Measurements from ENCODE around the gene COQ5. TPM values are rescaled to one million over a fixed set of nuclear protein-coding genes. Genes with fewer than 3 reads are reported as not detected.

The COQ5 gene
- total and polyA plus RNA-seq, 4 donors: 25.0 to 33.6 (median 30.6) TPM

DNA sequence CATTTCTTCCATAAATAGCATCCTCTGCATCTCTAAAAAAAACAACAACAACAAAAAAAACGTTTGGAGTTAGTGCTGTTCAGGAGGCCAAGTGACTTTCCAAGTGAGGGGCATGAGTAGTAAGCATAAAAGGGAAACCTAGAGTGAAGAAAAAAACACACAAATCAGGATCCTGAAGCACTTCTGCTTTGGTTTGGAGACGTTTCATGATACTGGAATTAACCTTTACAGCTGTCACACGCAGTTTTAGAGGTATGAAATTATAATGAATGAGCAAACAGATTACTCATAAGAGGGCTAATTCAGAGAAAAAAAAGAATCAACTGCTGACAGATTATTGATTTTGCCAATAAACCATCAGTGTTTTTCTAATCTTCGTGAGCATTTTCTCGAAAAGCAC, 63.2 kb downstream of the COQ5 start:
- no peak for DNase-seq (ENCODE audit: low spot score)
- Histone ChIP-seq H3K9ac (ENCODE audit: low read depth in 1 of 2, low read length in 2 of 2) (no peak overlapping the region), H3K4me1 (ENCODE audit: control insufficient read depth in 4 of 4, insufficient read depth in 4 of 4, low read length in 3 of 4) (peaks cover 0 to 29% (median 17%) of the 10 kb centered on the region in 4 donors), H3K27me3 (ENCODE audit: control insufficient read depth in 4 of 4, insufficient read depth in 4 of 4, low read length in 3 of 4) (no peaks in the 10 kb centered on the region), H3K9me3 (ENCODE audit: control insufficient read depth in 4 of 4, low read length in 3 of 4) (no peaks in the 10 kb centered on the region), H3K4me3 (ENCODE audit: low read depth in 1 of 3, low read length in 3 of 3) (no peak overlapping the region), H3K27ac (ENCODE audit: low read depth in 1 of 2, low read length in 2 of 2) (no peak overlapping the region), H3K36me3 (ENCODE audit: control insufficient read depth in 4 of 4, insufficient read depth in 3 of 4, low read depth in 1 of 4, low read length in 3 of 4) (peaks cover 2 to 52% (median 44%) of the 10 kb centered on the region in 4 donors)
- TF ChIP-seq GABPA (IDR thresholded peaks at IDR 0.05 in 1 of 2, conservative IDR thresholded peaks at IDR 0.05 in 1 of 2) (no peak), RAD21 (IDR thresholded peaks at IDR 0.05) (no peak), YY1 (IDR thresholded peaks at IDR 0.05) (no peak), FOXA2 (IDR thresholded peaks at IDR 0.05) (no peak)
- TF ChIP-seq, protein P1, sequence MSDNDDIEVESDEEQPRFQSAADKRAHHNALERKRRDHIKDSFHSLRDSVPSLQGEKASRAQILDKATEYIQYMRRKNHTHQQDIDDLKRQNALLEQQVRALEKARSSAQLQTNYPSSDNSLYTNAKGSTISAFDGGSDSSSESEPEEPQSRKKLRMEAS (IDR thresholded peaks at IDR 0.05): no peak
- WGBS: 48% methylated on average over 5 of the region's 5 CpGs

DNA sequence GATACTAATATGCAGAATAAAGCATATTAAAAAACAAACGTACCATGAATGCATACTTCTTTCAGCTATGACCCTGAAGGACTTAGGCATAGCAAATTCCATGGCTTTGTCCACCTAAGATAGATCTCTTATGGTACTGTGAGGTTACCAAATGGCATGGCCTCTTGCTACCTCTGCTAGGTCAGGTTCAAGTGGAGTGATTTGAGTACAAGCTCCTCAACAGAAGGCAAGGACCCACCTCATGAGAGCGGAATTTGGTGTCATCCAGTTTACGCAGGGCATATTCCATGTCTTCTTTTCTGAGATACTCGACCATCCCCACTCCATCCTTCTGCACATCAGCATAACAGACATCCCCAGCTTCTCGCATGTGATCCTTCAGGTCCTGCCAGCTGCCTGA, 65.2 kb downstream of the COQ5 start:
- H3K27ac ChIP-seq (ENCODE audit: low read depth in 1 of 2, low read length in 2 of 2): no peak overlapping the region
- H3K4me1 ChIP-seq (ENCODE audit: control insufficient read depth in 4 of 4, insufficient read depth in 4 of 4, low read length in 3 of 4): peaks cover 0 to 24% (median 11%) of the 10 kb centered on the region in 4 donors
- no peaks in the 10 kb centered on the region for H3K27me3 ChIP-seq (ENCODE audit: control insufficient read depth in 4 of 4, insufficient read depth in 4 of 4, low read length in 3 of 4)
- no peak for DNase-seq (ENCODE audit: low spot score)
- H3K36me3 ChIP-seq (ENCODE audit: control insufficient read depth in 4 of 4, insufficient read depth in 3 of 4, low read depth in 1 of 4, low read length in 3 of 4): peaks cover 9 to 67% (median 56%) of the 10 kb centered on the region in 4 donors
- no peak overlapping the region for H3K4me3 ChIP-seq (ENCODE audit: low read depth in 1 of 3, low read length in 3 of 3)
- H3K9ac ChIP-seq (ENCODE audit: low read depth in 1 of 2, low read length in 2 of 2): no peak overlapping the region
- TF ChIP-seq JUND (IDR thresholded peaks at IDR 0.05) (no peak), HNF4G (IDR thresholded peaks at IDR 0.05) (no peak), EGR1 (IDR thresholded peaks at IDR 0.05; ENCODE audit: low read depth in 2 of 2) (no peak), RXRA (IDR thresholded peaks at IDR 0.05) (no peak), FOXA1 (IDR thresholded peaks at IDR 0.05) (no peak), RAD21 (IDR thresholded peaks at IDR 0.05) (no peak), SP1 (IDR thresholded peaks at IDR 0.05) (no peak), FOXA2 (IDR thresholded peaks at IDR 0.05) (no peak), HNF4A (conservative IDR thresholded peaks at IDR 0.05) (no peak), YY1 (IDR thresholded peaks at IDR 0.05) (no peak), GABPA (IDR thresholded peaks at IDR 0.05 in 1 of 2, conservative IDR thresholded peaks at IDR 0.05 in 1 of 2) (no peak), NR2F2 (IDR thresholded peaks at IDR 0.05) (no peak)
- TF ChIP-seq, protein P1 (IDR thresholded peaks at IDR 0.05): no peak
- TF ChIP-seq, protein P2, sequence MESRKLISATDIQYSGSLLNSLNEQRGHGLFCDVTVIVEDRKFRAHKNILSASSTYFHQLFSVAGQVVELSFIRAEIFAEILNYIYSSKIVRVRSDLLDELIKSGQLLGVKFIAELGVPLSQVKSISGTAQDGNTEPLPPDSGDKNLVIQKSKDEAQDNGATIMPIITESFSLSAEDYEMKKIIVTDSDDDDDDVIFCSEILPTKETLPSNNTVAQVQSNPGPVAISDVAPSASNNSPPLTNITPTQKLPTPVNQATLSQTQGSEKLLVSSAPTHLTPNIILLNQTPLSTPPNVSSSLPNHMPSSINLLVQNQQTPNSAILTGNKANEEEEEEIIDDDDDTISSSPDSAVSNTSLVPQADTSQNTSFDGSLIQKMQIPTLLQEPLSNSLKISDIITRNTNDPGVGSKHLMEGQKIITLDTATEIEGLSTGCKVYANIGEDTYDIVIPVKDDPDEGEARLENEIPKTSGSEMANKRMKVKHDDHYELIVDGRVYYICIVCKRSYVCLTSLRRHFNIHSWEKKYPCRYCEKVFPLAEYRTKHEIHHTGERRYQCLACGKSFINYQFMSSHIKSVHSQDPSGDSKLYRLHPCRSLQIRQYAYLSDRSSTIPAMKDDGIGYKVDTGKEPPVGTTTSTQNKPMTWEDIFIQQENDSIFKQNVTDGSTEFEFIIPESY (IDR thresholded peaks at IDR 0.05): no peak
- TF ChIP-seq, protein P3, sequence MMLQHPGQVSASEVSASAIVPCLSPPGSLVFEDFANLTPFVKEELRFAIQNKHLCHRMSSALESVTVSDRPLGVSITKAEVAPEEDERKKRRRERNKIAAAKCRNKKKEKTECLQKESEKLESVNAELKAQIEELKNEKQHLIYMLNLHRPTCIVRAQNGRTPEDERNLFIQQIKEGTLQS (IDR thresholded peaks at IDR 0.05): no peak
- TF ChIP-seq, protein P4, sequence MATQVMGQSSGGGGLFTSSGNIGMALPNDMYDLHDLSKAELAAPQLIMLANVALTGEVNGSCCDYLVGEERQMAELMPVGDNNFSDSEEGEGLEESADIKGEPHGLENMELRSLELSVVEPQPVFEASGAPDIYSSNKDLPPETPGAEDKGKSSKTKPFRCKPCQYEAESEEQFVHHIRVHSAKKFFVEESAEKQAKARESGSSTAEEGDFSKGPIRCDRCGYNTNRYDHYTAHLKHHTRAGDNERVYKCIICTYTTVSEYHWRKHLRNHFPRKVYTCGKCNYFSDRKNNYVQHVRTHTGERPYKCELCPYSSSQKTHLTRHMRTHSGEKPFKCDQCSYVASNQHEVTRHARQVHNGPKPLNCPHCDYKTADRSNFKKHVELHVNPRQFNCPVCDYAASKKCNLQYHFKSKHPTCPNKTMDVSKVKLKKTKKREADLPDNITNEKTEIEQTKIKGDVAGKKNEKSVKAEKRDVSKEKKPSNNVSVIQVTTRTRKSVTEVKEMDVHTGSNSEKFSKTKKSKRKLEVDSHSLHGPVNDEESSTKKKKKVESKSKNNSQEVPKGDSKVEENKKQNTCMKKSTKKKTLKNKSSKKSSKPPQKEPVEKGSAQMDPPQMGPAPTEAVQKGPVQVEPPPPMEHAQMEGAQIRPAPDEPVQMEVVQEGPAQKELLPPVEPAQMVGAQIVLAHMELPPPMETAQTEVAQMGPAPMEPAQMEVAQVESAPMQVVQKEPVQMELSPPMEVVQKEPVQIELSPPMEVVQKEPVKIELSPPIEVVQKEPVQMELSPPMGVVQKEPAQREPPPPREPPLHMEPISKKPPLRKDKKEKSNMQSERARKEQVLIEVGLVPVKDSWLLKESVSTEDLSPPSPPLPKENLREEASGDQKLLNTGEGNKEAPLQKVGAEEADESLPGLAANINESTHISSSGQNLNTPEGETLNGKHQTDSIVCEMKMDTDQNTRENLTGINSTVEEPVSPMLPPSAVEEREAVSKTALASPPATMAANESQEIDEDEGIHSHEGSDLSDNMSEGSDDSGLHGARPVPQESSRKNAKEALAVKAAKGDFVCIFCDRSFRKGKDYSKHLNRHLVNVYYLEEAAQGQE (IDR thresholded peaks at IDR 0.05): no peak
- H3K9me3 ChIP-seq (ENCODE audit: control insufficient read depth in 4 of 4, low read length in 3 of 4): no peaks in the 10 kb centered on the region
- 93% methylated on average over 5 of the region's 5 CpGs for WGBS
